H1 (cell line): ENCODE measurements around the gene NKTR. TPM values are rescaled to one million over a fixed set of nuclear protein-coding genes. Genes with fewer than 3 reads are reported as not detected.

Experiments
- CTCF ChIA-PET: fragments of 300-600 bp; sonication (Branson Sonifier 250); formaldehyde crosslinking; loops from one replicate; lab custom pipeline; 2021; ENCODE audit not compliant: partially characterized antibody; lab: Charles Lee
- POLR2A ChIA-PET: fragments of 300-600 bp; sonication (Branson Sonifier 250); formaldehyde crosslinking; loops from one replicate; lab custom pipeline; 2021; ENCODE audit warnings: inconsistent platforms; ENCODE audit not compliant: partially characterized antibody; lab: Charles Lee
- DNase-seq, 2 experiments: peaks; one replicate each; pipeline versions ENCODE4 v3.0.0 to v3.0.0-alpha.2; 2010 to 2022; ENCODE audit warnings: low spot score in 2 of 2, low read depth in 1 of 2, mixed read lengths in 1 of 2
- FAIRE-seq: peaks from 2 replicates; lab custom pipeline; 2011; peaks lifted over from hg19 to GRCh38; lab: Jason Lieb, UNC
- H2AFZ ChIP-seq: 2 replicates; pipeline ENCODE4 v1.8.1; 2012; ENCODE audit warnings: low read length, inconsistent platforms
- H2AK5ac ChIP-seq: 2 replicates; pipeline ENCODE4 v1.6.1; 2013; ENCODE audit warnings: low read depth, low read length
- H2BK120ac ChIP-seq: replicated peaks from 2 replicates; pipeline ENCODE3; 2013; ENCODE audit warnings: low read depth, low read length, inconsistent platforms
- H2BK12ac ChIP-seq: 2 replicates; pipeline ENCODE4 v1.6.1; 2013; ENCODE audit warnings: low read depth, low read length
- H2BK15ac ChIP-seq: 2 replicates; pipeline ENCODE4 v1.6.1; 2013; ENCODE audit warnings: low read length
- H2BK20ac ChIP-seq: 2 replicates; pipeline ENCODE4 v1.6.1; 2013; ENCODE audit warnings: low read length
- H2BK5ac ChIP-seq: 2 replicates; pipeline ENCODE4 v1.6.1; 2013; ENCODE audit warnings: low read depth, low read length
- H3K14ac ChIP-seq: 2 replicates; pipeline ENCODE4 v1.6.1; 2013; ENCODE audit warnings: inconsistent platforms; ENCODE audit not compliant: insufficient read length
- H3K18ac ChIP-seq: 2 replicates; pipeline ENCODE4 v1.6.1; 2013; ENCODE audit warnings: low read length; ENCODE audit errors: extremely low read depth
- H3K23ac ChIP-seq: 2 replicates; pipeline ENCODE4 v1.6.1; 2013; ENCODE audit warnings: inconsistent platforms; ENCODE audit not compliant: insufficient read length
- H3K23me2 ChIP-seq: 2 replicates; pipeline ENCODE4 v1.6.1; 2013; ENCODE audit warnings: low read depth, low read length
- H3K27ac ChIP-seq: 2 replicates; pipeline ENCODE4 v1.6.1; 2011; ENCODE audit warnings: low read depth, low read length, inconsistent platforms
- H3K27me3 ChIP-seq, 4 experiments: replicated peaks in 1 of 4; 1 replicate in 1 of 4; 2 replicates in 3 of 4; pipeline versions ENCODE4 v1.6.1 to v1.8.1; 2011 to 2013; ENCODE audit warnings: low read length in 3 of 4, mild to moderate bottlenecking in 3 of 4, inconsistent platforms in 2 of 4, mixed read lengths in 2 of 4, moderate library complexity in 1 of 4; ENCODE audit not compliant: control insufficient read depth in 3 of 4, insufficient read depth in 3 of 4; ENCODE audit errors: extremely low read depth in 1 of 4
- H3K36me3 ChIP-seq, 4 experiments: 2 replicates each; pipeline versions ENCODE4 v1.6.1 to v1.8.1; 2011 to 2013; ENCODE audit warnings: mild to moderate bottlenecking in 4 of 4, low read length in 3 of 4, moderate library complexity in 2 of 4, control low read depth in 1 of 4, inconsistent platforms in 1 of 4; ENCODE audit not compliant: insufficient read depth in 4 of 4, control insufficient read depth in 2 of 4
- H3K4ac ChIP-seq: replicated peaks from 2 replicates; pipeline ENCODE3; 2013; ENCODE audit warnings: low read length, low read depth, mixed read lengths, inconsistent platforms; ENCODE audit not compliant: insufficient read length
- H3K4me1 ChIP-seq, 4 experiments: replicated peaks in 1 of 4; 1 replicate in 1 of 4; 2 replicates in 3 of 4; pipeline versions ENCODE4 v1.6.1 to v1.8.1; 2011 to 2013; ENCODE audit warnings: low read length in 3 of 4, inconsistent platforms in 2 of 4, mixed read lengths in 1 of 4; ENCODE audit not compliant: insufficient read depth in 4 of 4, control insufficient read depth in 3 of 4
- H3K4me2 ChIP-seq, 2 experiments: 2 replicates each; pipeline versions ENCODE4 v1.6.1 to v1.8.1; 2011 to 2013; ENCODE audit warnings: low read depth in 2 of 2, low read length in 2 of 2, control low read depth in 1 of 2, inconsistent platforms in 1 of 2, mild to moderate bottlenecking in 1 of 2; ENCODE audit not compliant: insufficient read depth in 1 of 2
- H3K4me3 ChIP-seq, 4 experiments: fragments of 200-600, 300-600 bp in 1 of 4; sonication (generic), shearing (Covaris generic), sonication (Bioruptor Twin) in 1 of 4; 2 replicates each; pipeline versions ENCODE4 v1.5.1 to v1.8.1; 2011 to 2016; ENCODE audit warnings: low read length in 4 of 4, low read depth in 3 of 4, control low read depth in 2 of 4, inconsistent platforms in 2 of 4, mild to moderate bottlenecking in 2 of 4, mixed read lengths in 1 of 4, moderate library complexity in 1 of 4; ENCODE audit not compliant: insufficient read depth in 2 of 4; ENCODE audit errors: extremely low read depth in 1 of 4
- H3K56ac ChIP-seq: replicated peaks from 2 replicates; pipeline ENCODE3; 2013; ENCODE audit warnings: low read depth, mild to moderate bottlenecking, mixed read lengths, low read length, inconsistent platforms; ENCODE audit not compliant: insufficient read length
- H3K79me1 ChIP-seq: 2 replicates; pipeline ENCODE4 v1.6.1; 2013; ENCODE audit warnings: low read depth, low read length, control low read depth
- H3K79me2 ChIP-seq, 2 experiments: 2 replicates each; pipeline versions ENCODE4 v1.6.1 to v1.8.1; 2012 to 2013; ENCODE audit warnings: low read length in 2 of 2, mild to moderate bottlenecking in 2 of 2, inconsistent platforms in 1 of 2; ENCODE audit not compliant: insufficient read depth in 2 of 2, control insufficient read depth in 1 of 2
- H3K9ac ChIP-seq, 4 experiments: replicated peaks in 1 of 4; 1 replicate in 1 of 4; 2 replicates in 3 of 4; pipeline versions ENCODE4 v1.6.1 to v1.8.1; 2011 to 2013; ENCODE audit warnings: low read depth in 3 of 4, low read length in 3 of 4, control low read depth in 2 of 4, mild to moderate bottlenecking in 2 of 4, moderate library complexity in 2 of 4, inconsistent platforms in 1 of 4; ENCODE audit errors: extremely low read depth in 1 of 4
- H3K9me3 ChIP-seq, 2 experiments: 2 replicates each; pipeline versions ENCODE4 v1.6.1 to v1.8.1; 2012 to 2013; ENCODE audit warnings: mild to moderate bottlenecking in 2 of 2, moderate library complexity in 2 of 2, control low read depth in 1 of 2, inconsistent platforms in 1 of 2, low read depth in 1 of 2, low read length in 1 of 2, mixed read lengths in 1 of 2; ENCODE audit not compliant: insufficient read depth in 2 of 2
- H4K20me1 ChIP-seq, 2 experiments: replicated peaks in 1 of 2; 2 replicates each; pipeline versions ENCODE3 to v1.8.1; 2011 to 2013; ENCODE audit warnings: inconsistent platforms in 2 of 2, low read length in 2 of 2, mild to moderate bottlenecking in 1 of 2; ENCODE audit not compliant: insufficient read depth in 2 of 2, control insufficient read depth in 1 of 2
- H4K5ac ChIP-seq: 2 replicates; pipeline ENCODE4 v1.6.1; 2013; ENCODE audit warnings: low read length, low read depth, mixed read lengths, inconsistent platforms; ENCODE audit not compliant: insufficient read length
- H4K8ac ChIP-seq: 2 replicates; pipeline ENCODE4 v1.8.0; 2013; ENCODE audit warnings: mild to moderate bottlenecking, moderate library complexity, low read length, inconsistent platforms; ENCODE audit not compliant: insufficient read depth; ENCODE audit errors: extremely low read depth
- H4K91ac ChIP-seq: replicated peaks from 2 replicates; pipeline ENCODE3; 2013; ENCODE audit warnings: low read length, mixed read lengths, inconsistent platforms; ENCODE audit not compliant: insufficient read length
- BRCA1 ChIP-seq: IDR thresholded peaks from 2 replicates; pipeline ENCODE4 v1.6.1; 2012; ENCODE audit warnings: low read depth, low read length, improper control_type of control experiment
- CBX8 ChIP-seq: fragments of 300-800, 300-1000 bp; sonication (generic); IDR thresholded peaks from 2 replicates; pipeline ENCODE4 v1.7.1; 2016; ENCODE audit warnings: low read depth, low read length, borderline replicate concordance
- HDAC6 ChIP-seq: IDR thresholded peaks from one replicate; pipeline ENCODE4 v1.7.1; 2012; ENCODE audit warnings: low read depth, mild to moderate bottlenecking, inconsistent platforms, low read length, moderate library complexity
- WGBS, 2 experiments: shearing (Covaris generic) in 1 of 2; methylation state at CpG; one replicate each; pipeline versions ENCODE4 v1.1.6 to v1.1.7; 2013 to 2015; ENCODE audit warnings: low lambda C conversion rate in 2 of 2, mixed read lengths in 2 of 2, inconsistent platforms in 1 of 2, low coverage in 1 of 2, missing lambda C conversion rate in 1 of 2; ENCODE audit not compliant: insufficient replicate concordance in 2 of 2, insufficient coverage in 1 of 2, insufficient read length in 1 of 2; ENCODE audit errors: extremely low coverage in 1 of 2, missing lambda C conversion rate in 1 of 2; 5-methylcytosine and 5-hydroxymethylcytosine counted together
- polyA plus RNA-seq, 7 experiments: library from polyadenylated mRNA; depleted of rRNA in 3 of 7; stranded (reverse) in 5 of 7; unstranded in 2 of 7; fragments of >200 nt in 5 of 7; fragments of 200-250 nt in 2 of 7; gene quantifications; 1 replicate in 5 of 7; 2 replicates in 1 of 7; 4 replicates in 1 of 7; pipeline versions ENCODE4 v1.2.1 to v1.2.3, GENCODE V29; 2011 to 2013; ENCODE audit warnings: missing spikeins in 2 of 7, mixed read lengths in 2 of 7
- total RNA-seq: library from RNA; stranded (reverse); fragmentation: NEBNext Ultra II Directional; extraction: Animal tissue kit (Norgen Biotek cat#: 25700); gene quantifications from 2 replicates; pipeline ENCODE4 v1.2.1, GENCODE V29; 2021

The NKTR gene
- total and polyA plus RNA-seq, 2 of the 8 experiments (the other 6 are each of a cell fraction or from before 2014, with no cell fraction given), result 24.1 to 62.2 TPM

GRCh38 chr3:42638339-42638842 is 37.9 kb downstream of the NKTR start:
- no peak overlapping the region for H3K4me3 ChIP-seq
- H2BK20ac ChIP-seq, result no peak overlapping the region
- H3K27me3 ChIP-seq, result no peaks in the 10 kb centered on the region
- H3K36me3 ChIP-seq, result peaks cover 46 to 96% (median 86%) of the 10 kb centered on the region in 4 experiments
- no peaks in the 10 kb centered on the region for H3K4me1 ChIP-seq
- no peak overlapping the region for H4K91ac ChIP-seq
- 88% methylated on average over 6 of the region's 6 CpGs; no CpG with 5 or more reads in 1 of the 2 experiments for WGBS, 2 experiments
- H3K23me2 ChIP-seq, result no peaks in the 10 kb centered on the region
- H2BK15ac ChIP-seq, result no peak overlapping the region
- ChIA-PET POLR2A (no interaction called here), CTCF (interaction anchor here (2.4 to 2.7 kb wide), 2 partner anchors 10 to 25 kb away, joined by 8 to 9 read pairs; no protein-coding TSS in a partner anchor)
- no peak overlapping the region for H2BK120ac ChIP-seq
- H3K79me2 ChIP-seq, result 0 out of 4 replicates have a peak, but pooled peaks cover 4% of the 10 kb centered on the region in 2 experiments
- H3K9ac ChIP-seq, result no peak overlapping the region
- H2AK5ac ChIP-seq, result no peak overlapping the region
- no peaks in the 10 kb centered on the region for H3K9me3 ChIP-seq
- H2BK12ac ChIP-seq, result no peak overlapping the region
- no peak overlapping the region for H2AFZ ChIP-seq
- no peak overlapping the region for H4K8ac ChIP-seq
- no peak overlapping the region for H4K5ac ChIP-seq
- H4K20me1 ChIP-seq, result peaks cover 2 to 7% of the 10 kb centered on the region in 2 experiments
- H3K79me1 ChIP-seq, result no peaks in the 10 kb centered on the region; the same call in 1 of the 2 replicates
- H3K4me2 ChIP-seq, result no peak overlapping the region
- TF ChIP-seq HDAC6 (no peak), CBX8 (no peak), BRCA1 (no peak)
- TF ChIP-seq, all 59 proteins: peak for 0
- no peak overlapping the region for H3K27ac ChIP-seq
- no peak overlapping the region for H3K4ac ChIP-seq
- no peak overlapping the region for H3K23ac ChIP-seq
- no peak overlapping the region for H2BK5ac ChIP-seq
- H3K56ac ChIP-seq, result no peak overlapping the region
- H3K18ac ChIP-seq, result no peak overlapping the region
- no peak overlapping the region for H3K14ac ChIP-seq
- no peak for DNase-seq
- FAIRE-seq, result no peak
